ENCODE measurements around the gene GNAT1. TPM values are rescaled to one million over a fixed set of nuclear protein-coding genes. Genes with fewer than 3 reads are reported as not detected.
A peak's percentile ranks its signal among the peaks of the same experiment; 100 is the strongest.

GNAT1 gene
- total RNA-seq, 1 donor from 2014 or later, result 0.12 TPM

GRCh38 chr3:50182533-50183099, 8.8 kb upstream of the GNAT1 start:
- peaks cover 3% of the 10 kb centered on the region for H3K36me3 Mint-ChIP-seq (ENCODE audit: insufficient read depth)
- no peaks in the 10 kb centered on the region for H3K27me3 Mint-ChIP-seq
- H3K9me3 Mint-ChIP-seq (ENCODE audit: low read depth), result no peaks in the 10 kb centered on the region
- peaks cover 17% of the 10 kb centered on the region for H3K4me1 Mint-ChIP-seq (ENCODE audit: low read depth)
- no peak for DNase-seq (ENCODE audit: low spot score, unreplicated experiment)
- H3K27ac Mint-ChIP-seq, result no peak overlapping the region
- TF ChIP-seq CTCF (IDR thresholded peaks at IDR 0.05; ENCODE audit: unreplicated experiment), result no peak
- H3K4me3 Mint-ChIP-seq (ENCODE audit: low read depth), result no peak overlapping the region

- Mint-ChIP-seq H3K9me3 (ENCODE audit: low read depth) (no peaks in the 10 kb centered on the region), H3K36me3 (ENCODE audit: insufficient read depth) (peaks cover 3% of the 10 kb centered on the region), H3K4me1 (ENCODE audit: low read depth) (peaks cover 17% of the 10 kb centered on the region), H3K4me3 (ENCODE audit: low read depth) (no peak overlapping the region), H3K27me3 (no peaks in the 10 kb centered on the region), H3K27ac (peak overlapping the region; percentile 78)
- TF ChIP-seq CTCF (IDR thresholded peaks at IDR 0.05; ENCODE audit: unreplicated experiment), result no peak
- DNase-seq (ENCODE audit: low spot score, unreplicated experiment), result no peak
Measured at GRCh38 chr3:50183755-50184154, 7.7 kb upstream of the GNAT1 start.

- H3K27me3 Mint-ChIP-seq, result no peaks in the 10 kb centered on the region
- peak overlapping the region; percentile 78 for H3K27ac Mint-ChIP-seq
- no peak overlapping the region for H3K4me3 Mint-ChIP-seq (ENCODE audit: low read depth)
- peaks cover 17% of the 10 kb centered on the region for H3K4me1 Mint-ChIP-seq (ENCODE audit: low read depth)
- no peak for DNase-seq (ENCODE audit: low spot score, unreplicated experiment)
- no peaks in the 10 kb centered on the region for H3K9me3 Mint-ChIP-seq (ENCODE audit: low read depth)
- peaks cover 3% of the 10 kb centered on the region for H3K36me3 Mint-ChIP-seq (ENCODE audit: insufficient read depth)
- TF ChIP-seq CTCF (IDR thresholded peaks at IDR 0.05; ENCODE audit: unreplicated experiment), result no peak
Measured at GRCh38 chr3:50184242-50184978, 7.0 kb upstream of the GNAT1 start.

GRCh38 chr3:50185230-50185629, 6.2 kb upstream of the GNAT1 start:
- H3K27ac Mint-ChIP-seq, result no peak overlapping the region
- TF ChIP-seq CTCF (IDR thresholded peaks at IDR 0.05; ENCODE audit: unreplicated experiment), result no peak
- H3K27me3 Mint-ChIP-seq, result no peaks in the 10 kb centered on the region
- DNase-seq (ENCODE audit: low spot score, unreplicated experiment), result no peak
- H3K9me3 Mint-ChIP-seq (ENCODE audit: low read depth), result no peaks in the 10 kb centered on the region
- H3K4me1 Mint-ChIP-seq (ENCODE audit: low read depth), result peaks cover 9% of the 10 kb centered on the region
- H3K36me3 Mint-ChIP-seq (ENCODE audit: insufficient read depth), result peaks cover 3% of the 10 kb centered on the region
- H3K4me3 Mint-ChIP-seq (ENCODE audit: low read depth), result no peak overlapping the region

- no peak overlapping the region for H3K4me3 Mint-ChIP-seq (ENCODE audit: low read depth)
- H3K9me3 Mint-ChIP-seq (ENCODE audit: low read depth), result no peaks in the 10 kb centered on the region
- DNase-seq (ENCODE audit: low spot score, unreplicated experiment), result no peak
- H3K27me3 Mint-ChIP-seq, result peaks cover 2% of the 10 kb centered on the region
- no peak for TF ChIP-seq CTCF (IDR thresholded peaks at IDR 0.05; ENCODE audit: unreplicated experiment)
- no peak overlapping the region for H3K27ac Mint-ChIP-seq
- peaks cover 9% of the 10 kb centered on the region for H3K4me1 Mint-ChIP-seq (ENCODE audit: low read depth)
- peaks cover 3% of the 10 kb centered on the region for H3K36me3 Mint-ChIP-seq (ENCODE audit: insufficient read depth)
Measured at GRCh38 chr3:50186096-50186495, 5.3 kb upstream of the GNAT1 start.

Data from progenitor cell of endocrine pancreas (in vitro differentiated cells).